Endodermal cell (in vitro differentiated cells): ENCODE data around the gene ARHGAP8. TPM values are rescaled to one million over a fixed set of nuclear protein-coding genes. Genes with fewer than 3 reads are reported as not detected.

Experiments
- DNase-seq: peaks from one replicate; pipeline ENCODE4 v3.0.0-alpha.2; 2017
- H3K27ac ChIP-seq: 2 replicates; pipeline ENCODE4 v1.5.1; 2013; ENCODE audit warnings: mild to moderate bottlenecking, low read depth, low read length, moderate library complexity
- H3K27me3 ChIP-seq: 2 replicates; pipeline ENCODE4 v1.6.1; 2013; ENCODE audit warnings: mild to moderate bottlenecking, low read length, moderate library complexity; ENCODE audit not compliant: insufficient read depth, control insufficient read depth, poor library complexity, severe bottlenecking
- H3K36me3 ChIP-seq: 2 replicates; pipeline ENCODE4 v1.7.0; 2013; ENCODE audit warnings: mild to moderate bottlenecking, low read length, moderate library complexity; ENCODE audit not compliant: control insufficient read depth, insufficient read depth
- H3K4me1 ChIP-seq: one replicate; pipeline ENCODE4 v1.7.0; 2013; ENCODE audit warnings: low read length; ENCODE audit not compliant: control insufficient read depth, insufficient read depth
- H3K4me3 ChIP-seq: 2 replicates; pipeline ENCODE4 v1.5.1; 2013; ENCODE audit warnings: mild to moderate bottlenecking, low read length, moderate library complexity
- H3K9ac ChIP-seq: 2 replicates; pipeline ENCODE4 v1.6.1; 2013; ENCODE audit warnings: mild to moderate bottlenecking, low read length, moderate library complexity; ENCODE audit not compliant: poor library complexity, severe bottlenecking; ENCODE audit errors: extremely low read depth
- H3K9me3 ChIP-seq: 2 replicates; pipeline ENCODE4 v1.6.1; 2013; ENCODE audit warnings: mild to moderate bottlenecking, low read length, moderate library complexity; ENCODE audit not compliant: control insufficient read depth
- H3K27ac Mint-ChIP-seq: 2 replicates; pipeline ENCODE4 v1.8.0; 2020; ENCODE audit warnings: mixed read lengths
- H3K27me3 Mint-ChIP-seq: 2 replicates; pipeline ENCODE4 v1.8.0; 2021; ENCODE audit warnings: mild to moderate bottlenecking, mixed read lengths; ENCODE audit not compliant: insufficient read depth
- H3K36me3 Mint-ChIP-seq: 2 replicates; pipeline ENCODE4 v1.8.0; 2020; ENCODE audit warnings: low read depth, mixed read lengths
- H3K4me1 Mint-ChIP-seq: 2 replicates; pipeline ENCODE4 v1.8.0; 2020; ENCODE audit warnings: mixed read lengths
- H3K4me3 Mint-ChIP-seq: 2 replicates; pipeline ENCODE4 v1.8.0; 2020; ENCODE audit warnings: mild to moderate bottlenecking, moderate library complexity, mixed read lengths
- H3K9me3 Mint-ChIP-seq: 2 replicates; pipeline ENCODE4 v1.8.0; 2020; ENCODE audit warnings: mild to moderate bottlenecking, mixed read lengths
- CTCF ChIP-seq: fragments of 200-600 bp; sonication (generic); conservative IDR thresholded peaks from 2 replicates; pipeline ENCODE4 v1.5.0; 2021; ENCODE audit warnings: antibody characterized with exemption, mild to moderate bottlenecking
- WGBS, 2 experiments: methylation state at CpG; one replicate each; pipeline versions ENCODE4 v1.1.5 to v1.1.7; 2013; ENCODE audit warnings: missing lambda C conversion rate in 2 of 2, mixed read lengths in 1 of 2; ENCODE audit not compliant: insufficient coverage in 1 of 2, insufficient read length in 1 of 2; 5-methylcytosine and 5-hydroxymethylcytosine counted together
- total RNA-seq, 2 donors: library from RNA; stranded (reverse); fragmentation: NEBNext Ultra II Directional in 1 of 2; extraction: Animal tissue kit (Norgen Biotek cat#: 25700) in 1 of 2; gene quantifications; 2 replicates in 1 of 2; 3 replicates in 1 of 2; pipeline ENCODE4 v1.2.1, GENCODE V29; 2021

The ARHGAP8 gene
- total RNA-seq, 2 donors from 2014 or later, result 45.2 to 51.3 TPM

GRCh38 chr22:44807915-44808690 is 55.7 kb downstream of the ARHGAP8 start:
- 88 to 90% methylated on average over 14 to 20 of the region's 21 CpGs for WGBS, 2 experiments
- H3K27me3 ChIP-seq, result no peaks in the 10 kb centered on the region
- peak; percentile 87 for DNase-seq
- H3K4me3 ChIP-seq, result no peak overlapping the region
- H3K9me3 ChIP-seq, result peaks cover 5% of the 10 kb centered on the region
- no peak overlapping the region for H3K27ac Mint-ChIP-seq
- no peak overlapping the region for H3K9ac ChIP-seq
- H3K36me3 ChIP-seq, result no peaks in the 10 kb centered on the region
- H3K27me3 Mint-ChIP-seq, result no peaks in the 10 kb centered on the region
- H3K9me3 Mint-ChIP-seq, result peaks cover 17% of the 10 kb centered on the region
- no peak overlapping the region for H3K4me3 Mint-ChIP-seq
- no peaks in the 10 kb centered on the region for H3K4me1 ChIP-seq
- TF ChIP-seq CTCF, result peak; percentile 72
- H3K27ac ChIP-seq, result no peak overlapping the region
- peaks cover 9% of the 10 kb centered on the region for H3K4me1 Mint-ChIP-seq
- H3K36me3 Mint-ChIP-seq, result peaks cover 53% of the 10 kb centered on the region

- Histone ChIP-seq H3K9ac (no peak overlapping the region), H3K27ac (no peak overlapping the region), H3K4me1 (no peaks in the 10 kb centered on the region), H3K4me3 (no peak overlapping the region), H3K9me3 (peaks cover 5% of the 10 kb centered on the region), H3K27me3 (no peaks in the 10 kb centered on the region), H3K36me3 (no peaks in the 10 kb centered on the region)
- peaks cover 22% of the 10 kb centered on the region for H3K9me3 Mint-ChIP-seq
- H3K27me3 Mint-ChIP-seq, result no peaks in the 10 kb centered on the region
- H3K4me3 Mint-ChIP-seq, result no peak overlapping the region
- no peak overlapping the region for H3K27ac Mint-ChIP-seq
- peaks cover 9% of the 10 kb centered on the region for H3K4me1 Mint-ChIP-seq
- H3K36me3 Mint-ChIP-seq, result peaks cover 55% of the 10 kb centered on the region
- 90% methylated on average over 10 to 11 of the region's 11 CpGs for WGBS, 2 experiments
- no peak for TF ChIP-seq CTCF
- DNase-seq, result peak; percentile 37
These were observed 57.1 kb downstream of the ARHGAP8 start for GRCh38 chr22:44809456-44809855.

- H3K4me1 Mint-ChIP-seq, result peaks cover 9% of the 10 kb centered on the region
- peak; percentile 35 for DNase-seq
- Histone ChIP-seq H3K9ac (no peak overlapping the region), H3K4me1 (no peaks in the 10 kb centered on the region), H3K27ac (no peak overlapping the region), H3K9me3 (peaks cover 5% of the 10 kb centered on the region), H3K27me3 (no peaks in the 10 kb centered on the region), H3K4me3 (no peak overlapping the region), H3K36me3 (no peaks in the 10 kb centered on the region)
- H3K4me3 Mint-ChIP-seq, result no peak overlapping the region
- WGBS, 2 experiments, result 91 to 93% methylated on average over 6 to 13 of the region's 13 CpGs
- no peak for TF ChIP-seq CTCF
- peaks cover 19% of the 10 kb centered on the region for H3K9me3 Mint-ChIP-seq
- H3K27me3 Mint-ChIP-seq, result no peaks in the 10 kb centered on the region
- H3K27ac Mint-ChIP-seq, result no peak overlapping the region
- peaks cover 38% of the 10 kb centered on the region for H3K36me3 Mint-ChIP-seq
These were observed 58.8 kb downstream of the ARHGAP8 start for GRCh38 chr22:44811141-44811540.
